Mesothelial cell of epicardium (in vitro differentiated cells): ENCODE measurements around the gene BIRC3. TPM values are rescaled to one million over a fixed set of nuclear protein-coding genes. Genes with fewer than 3 reads are reported as not detected.
A peak's percentile ranks its signal among the peaks of the same experiment; 100 is the strongest.

ENCODE experiments used
- DNase-seq, 2 experiments: peaks; one replicate each; pipeline ENCODE4 v3.0.0; 2021; ENCODE audit warnings: low spot score in 2 of 2; ENCODE audit not compliant: unreplicated experiment in 2 of 2
- H3K27ac Mint-ChIP-seq: 2 replicates; pipeline ENCODE4 v1.8.0; 2021; ENCODE audit warnings: mixed read lengths
- H3K27me3 Mint-ChIP-seq: 2 replicates; pipeline ENCODE4 v1.8.0; 2021; ENCODE audit warnings: low read depth, mixed read lengths
- H3K36me3 Mint-ChIP-seq: 2 replicates; pipeline ENCODE4 v1.8.0; 2021; ENCODE audit warnings: mixed read lengths
- H3K4me1 Mint-ChIP-seq: 2 replicates; pipeline ENCODE4 v1.8.0; 2021; ENCODE audit warnings: mixed read lengths
- H3K4me3 Mint-ChIP-seq: 2 replicates; pipeline ENCODE4 v1.8.0; 2021; ENCODE audit warnings: mild to moderate bottlenecking, moderate library complexity, mixed read lengths
- H3K9me3 Mint-ChIP-seq: 2 replicates; pipeline ENCODE4 v1.8.0; 2021; ENCODE audit warnings: mixed read lengths
- total RNA-seq: library from RNA; stranded (reverse); gene quantifications from 3 replicates; pipeline ENCODE4 v1.2.1, GENCODE V29; 2021
- TF ChIP-seq, protein P1 (sequence below): fragments of 200-600 bp; sonication (generic); IDR thresholded peaks from one replicate; pipeline ENCODE4 v1.5.0; 2021; ENCODE audit warnings: antibody characterized with exemption; ENCODE audit not compliant: unreplicated experiment

Gene BIRC3
- total RNA-seq, 1 donor from 2014 or later, result 1.4 TPM

DNA sequence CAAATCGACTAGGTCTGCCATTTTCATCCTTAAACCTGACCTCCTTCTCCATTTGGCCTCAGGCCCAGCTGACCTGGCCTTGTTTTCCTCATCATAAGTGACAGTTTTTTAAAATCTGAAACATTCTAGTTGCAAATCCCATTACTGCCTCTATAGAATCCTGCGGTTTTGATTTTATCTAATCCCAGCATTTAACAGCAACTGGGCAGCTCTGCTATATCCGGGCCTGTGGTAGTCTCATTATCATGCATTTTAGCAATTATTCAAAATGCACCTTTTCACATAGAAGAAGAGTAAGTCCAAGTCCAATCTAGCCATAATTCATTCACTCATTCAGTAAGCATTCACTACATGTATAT is 28.6 kb upstream of the BIRC3 start:
- H3K9me3 Mint-ChIP-seq, result no peaks in the 10 kb centered on the region
- peaks cover 36% of the 10 kb centered on the region for H3K4me1 Mint-ChIP-seq
- H3K27me3 Mint-ChIP-seq, result no peaks in the 10 kb centered on the region
- H3K27ac Mint-ChIP-seq, result peak overlapping the region; percentile 71
- no peaks in the 10 kb centered on the region for H3K36me3 Mint-ChIP-seq
- TF ChIP-seq, protein P1, sequence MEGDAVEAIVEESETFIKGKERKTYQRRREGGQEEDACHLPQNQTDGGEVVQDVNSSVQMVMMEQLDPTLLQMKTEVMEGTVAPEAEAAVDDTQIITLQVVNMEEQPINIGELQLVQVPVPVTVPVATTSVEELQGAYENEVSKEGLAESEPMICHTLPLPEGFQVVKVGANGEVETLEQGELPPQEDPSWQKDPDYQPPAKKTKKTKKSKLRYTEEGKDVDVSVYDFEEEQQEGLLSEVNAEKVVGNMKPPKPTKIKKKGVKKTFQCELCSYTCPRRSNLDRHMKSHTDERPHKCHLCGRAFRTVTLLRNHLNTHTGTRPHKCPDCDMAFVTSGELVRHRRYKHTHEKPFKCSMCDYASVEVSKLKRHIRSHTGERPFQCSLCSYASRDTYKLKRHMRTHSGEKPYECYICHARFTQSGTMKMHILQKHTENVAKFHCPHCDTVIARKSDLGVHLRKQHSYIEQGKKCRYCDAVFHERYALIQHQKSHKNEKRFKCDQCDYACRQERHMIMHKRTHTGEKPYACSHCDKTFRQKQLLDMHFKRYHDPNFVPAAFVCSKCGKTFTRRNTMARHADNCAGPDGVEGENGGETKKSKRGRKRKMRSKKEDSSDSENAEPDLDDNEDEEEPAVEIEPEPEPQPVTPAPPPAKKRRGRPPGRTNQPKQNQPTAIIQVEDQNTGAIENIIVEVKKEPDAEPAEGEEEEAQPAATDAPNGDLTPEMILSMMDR, result no peak
- no peak for DNase-seq
- peak overlapping the region; percentile 25 for H3K4me3 Mint-ChIP-seq

DNA sequence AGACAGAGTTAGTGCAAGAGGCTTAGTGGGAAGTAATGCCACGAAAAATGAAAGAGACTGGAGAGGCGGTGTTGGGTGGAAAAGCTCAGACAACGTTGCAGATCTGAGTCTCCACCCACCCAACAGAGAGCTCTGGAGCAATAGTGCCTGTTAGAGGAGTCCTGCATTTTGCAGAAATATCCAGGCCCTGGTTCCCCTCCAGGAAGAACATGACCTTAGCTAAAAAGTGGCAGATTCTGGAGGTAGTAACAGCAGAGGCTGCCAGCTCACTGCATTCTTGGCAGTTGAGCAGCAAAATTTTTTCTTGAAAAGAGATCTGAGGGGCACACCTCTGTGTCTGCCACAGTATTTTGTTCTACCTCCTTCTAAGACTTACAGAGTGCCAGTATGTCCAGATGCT is 27.7 kb upstream of the BIRC3 start:
- H3K36me3 Mint-ChIP-seq, result no peaks in the 10 kb centered on the region
- H3K27ac Mint-ChIP-seq, result peak overlapping the region; percentile 71
- H3K4me3 Mint-ChIP-seq, result no peak overlapping the region
- H3K27me3 Mint-ChIP-seq, result no peaks in the 10 kb centered on the region
- H3K9me3 Mint-ChIP-seq, result no peaks in the 10 kb centered on the region
- DNase-seq, result no peak
- TF ChIP-seq, protein P1, result no peak
- peaks cover 38% of the 10 kb centered on the region for H3K4me1 Mint-ChIP-seq

DNA sequence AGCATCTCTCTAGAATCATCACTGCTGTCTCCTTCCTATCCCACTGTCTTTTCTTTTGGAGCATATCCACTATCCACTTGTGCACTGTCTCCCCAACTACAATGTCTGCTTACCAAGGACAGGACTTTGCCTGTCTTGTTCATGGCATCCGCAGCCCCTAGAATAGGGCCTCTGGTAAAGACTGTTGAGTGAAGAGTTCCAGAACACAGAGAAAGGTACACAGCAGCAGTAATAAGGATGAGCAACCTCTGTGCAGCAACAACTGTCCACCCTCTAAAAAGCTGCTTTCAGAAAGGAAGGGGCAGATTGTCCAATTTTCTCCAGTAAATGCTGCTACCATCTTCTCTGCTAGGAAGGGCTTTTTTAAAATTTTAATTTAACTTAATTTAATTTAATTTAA is 25.5 kb upstream of the BIRC3 start:
- Mint-ChIP-seq H3K9me3 (no peaks in the 10 kb centered on the region), H3K4me3 (no peak overlapping the region), H3K4me1 (peaks cover 31% of the 10 kb centered on the region), H3K27me3 (no peaks in the 10 kb centered on the region), H3K36me3 (no peaks in the 10 kb centered on the region), H3K27ac (no peak overlapping the region)
- no peak for DNase-seq
- TF ChIP-seq, protein P1, result no peak

DNA sequence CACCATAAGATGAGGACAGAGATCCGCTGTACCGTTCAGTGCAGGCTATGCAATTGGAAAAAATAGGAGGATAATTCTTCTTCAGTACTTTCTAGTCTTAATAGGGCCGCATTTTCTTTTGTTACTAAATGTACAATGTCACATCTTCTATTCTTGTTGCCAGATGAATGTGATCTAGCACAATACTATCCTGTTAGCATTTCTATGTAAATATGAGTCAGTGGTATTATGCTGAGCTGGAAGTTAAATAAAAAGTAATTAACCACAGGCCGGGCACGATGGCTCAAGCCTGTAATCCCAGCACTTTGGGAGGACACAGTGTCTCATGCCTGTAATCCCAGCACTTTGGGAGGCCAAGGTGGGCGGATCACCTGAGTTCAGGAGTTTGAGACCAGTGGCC is 24.4 kb upstream of the BIRC3 start:
- Mint-ChIP-seq H3K27me3 (no peaks in the 10 kb centered on the region), H3K4me3 (no peak overlapping the region), H3K36me3 (no peaks in the 10 kb centered on the region), H3K4me1 (peaks cover 29% of the 10 kb centered on the region), H3K27ac (no peak overlapping the region), H3K9me3 (no peaks in the 10 kb centered on the region)
- TF ChIP-seq, protein P1, result no peak
- no peak for DNase-seq

DNA sequence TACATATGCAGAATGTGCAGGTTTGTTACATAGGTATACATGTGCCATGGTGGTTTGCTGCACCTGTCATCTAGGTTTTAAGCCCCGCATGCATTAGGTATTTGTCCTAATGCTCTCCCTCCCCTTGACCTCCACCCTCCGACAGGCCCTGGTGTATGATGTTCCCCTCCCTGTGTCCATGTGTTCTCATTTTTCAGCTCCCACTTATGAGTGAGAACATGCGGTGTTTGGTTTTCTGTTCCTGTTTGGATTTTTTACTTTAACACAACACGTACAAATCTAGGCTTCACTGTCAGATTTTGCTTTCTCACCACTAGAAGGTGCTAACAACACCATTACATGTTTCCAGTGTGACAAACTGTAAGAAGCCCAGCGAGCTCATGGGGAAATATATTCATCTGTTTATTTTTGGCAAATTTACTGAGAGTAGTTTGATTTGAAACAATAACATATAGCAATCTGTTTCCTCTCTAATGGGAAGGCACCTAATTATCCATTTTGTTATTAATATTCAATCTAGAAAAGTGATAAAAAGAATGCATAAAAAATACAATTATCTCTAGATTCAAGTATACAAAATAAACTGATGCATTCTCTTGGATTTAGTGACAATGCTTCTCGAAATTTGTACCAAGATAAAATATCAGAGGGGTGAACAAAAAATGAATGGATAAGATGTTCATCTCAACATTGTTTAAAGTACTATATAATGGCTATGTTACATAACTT is 23.2 kb upstream of the BIRC3 start:
- H3K36me3 Mint-ChIP-seq, result no peaks in the 10 kb centered on the region
- H3K27ac Mint-ChIP-seq, result no peak overlapping the region
- H3K9me3 Mint-ChIP-seq, result peaks cover 1% of the 10 kb centered on the region
- DNase-seq, result no peak
- H3K27me3 Mint-ChIP-seq, result no peaks in the 10 kb centered on the region
- H3K4me3 Mint-ChIP-seq, result no peak overlapping the region
- H3K4me1 Mint-ChIP-seq, result peaks cover 17% of the 10 kb centered on the region
- TF ChIP-seq, protein P1, result no peak
